ENCODE results near the gene PRKAG3. TPM values are rescaled to one million over a fixed set of nuclear protein-coding genes. Genes with fewer than 3 reads are reported as not detected.

Gene PRKAG3
- total RNA-seq, 1 experiment from 2014 or later, result not detected

DNA sequence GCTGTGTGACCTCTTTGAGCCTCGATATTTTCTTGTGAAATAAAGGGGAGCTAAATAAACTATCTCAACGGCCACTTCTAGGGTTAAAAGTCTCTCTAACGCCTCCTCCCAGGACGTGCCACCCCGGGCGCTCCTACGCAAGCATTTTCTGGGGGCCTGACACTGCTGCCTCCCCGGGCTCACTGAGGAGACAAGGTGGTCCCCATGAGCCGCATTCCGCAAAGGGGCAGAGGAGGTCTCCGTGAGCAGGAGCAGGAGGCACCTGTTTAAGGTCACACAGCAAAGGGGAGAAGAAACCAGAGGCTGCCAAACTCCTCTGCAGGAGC is 48.1 kb upstream of the PRKAG3 start:
- CTCF ChIA-PET, result interaction anchor here (1.4 kb wide), 1 partner anchor 18 kb away, joined by 4 read pairs; no protein-coding TSS in a partner anchor
- H3K36me3 ChIP-seq (ENCODE audit: low read depth), result no peaks in the 10 kb centered on the region
- no peaks in the 10 kb centered on the region for H4K20me1 ChIP-seq (ENCODE audit: insufficient read depth)
- DNase-seq, result no peak
- H3K4me2 ChIP-seq, result peak overlapping the region; percentile 73
- no peak overlapping the region for H3K27ac ChIP-seq
- no peaks in the 10 kb centered on the region for H3K79me2 ChIP-seq (ENCODE audit: low read depth)
- H3K9me3 ChIP-seq (ENCODE audit: insufficient read depth, low read depth), result no peaks in the 10 kb centered on the region
- H3K4me3 ChIP-seq, result no peak overlapping the region; the same call in 1 of the 2 replicates
- H2AFZ ChIP-seq, result 0 out of 2 replicates have a peak overlapping the region, but pooled peaks have one; percentile 60
- peaks cover 4% of the 10 kb centered on the region; the same call in 1 of the 2 replicates for H3F3A ChIP-seq (ENCODE audit: insufficient read depth, low read depth)
- H3K27me3 ChIP-seq (ENCODE audit: insufficient read depth, low read depth), result no peaks in the 10 kb centered on the region
- intact Hi-C loops (cut with micrococcal nuclease; ENCODE audit: unreplicated experiment), result loop anchor here (1.0 to 5.0 kb wide), 3 partner anchors 17 to 123 kb away; no protein-coding TSS in a partner anchor
- H3K9me2 ChIP-seq (ENCODE audit: insufficient read depth), result no peaks in the 10 kb centered on the region
- POLR2A ChIA-PET (ENCODE audit: unreplicated experiment), result no interaction called here
- 0 out of 2 replicates have a peak, but pooled peaks cover 4% of the 10 kb centered on the region for H3K4me1 ChIP-seq (replicated peaks; ENCODE audit: insufficient read depth)
- TF ChIP-seq EZH2 (IDR thresholded peaks at IDR 0.05; ENCODE audit: low read depth) (no peak), CTCF (conservative IDR thresholded peaks at IDR 0.05) (no peak)
- no TSS peak for BruUV-seq (replicated peaks)

- intact Hi-C loops (cut with micrococcal nuclease; ENCODE audit: unreplicated experiment), result loop anchor here (5.0 kb wide), 2 partner anchors 103 to 123 kb away; no protein-coding TSS in a partner anchor
- H3K4me3 ChIP-seq, result no peak overlapping the region
- no peaks in the 10 kb centered on the region for H3K79me2 ChIP-seq (ENCODE audit: low read depth)
- no peaks in the 10 kb centered on the region for H3K9me3 ChIP-seq (ENCODE audit: insufficient read depth, low read depth)
- H3K36me3 ChIP-seq (ENCODE audit: low read depth), result no peaks in the 10 kb centered on the region
- no TSS peak for BruUV-seq (replicated peaks)
- 0 out of 2 replicates have a peak, but pooled peaks cover 4% of the 10 kb centered on the region for H3K4me1 ChIP-seq (replicated peaks; ENCODE audit: insufficient read depth)
- no peaks in the 10 kb centered on the region for H4K20me1 ChIP-seq (ENCODE audit: insufficient read depth)
- H3K27me3 ChIP-seq (ENCODE audit: insufficient read depth, low read depth), result no peaks in the 10 kb centered on the region
- CTCF ChIA-PET, result interaction anchor here (0.6 to 1.4 kb wide), 2 partner anchors 18 kb away, joined by 4 to 5 read pairs; no protein-coding TSS in a partner anchor
- H3K9me2 ChIP-seq (ENCODE audit: insufficient read depth), result no peaks in the 10 kb centered on the region
- H3K27ac ChIP-seq, result no peak overlapping the region
- POLR2A ChIA-PET (ENCODE audit: unreplicated experiment), result no interaction called here
- H3F3A ChIP-seq (ENCODE audit: insufficient read depth, low read depth), result peaks cover 9% of the 10 kb centered on the region; the same call in 1 of the 2 replicates
- TF ChIP-seq EZH2 (IDR thresholded peaks at IDR 0.05; ENCODE audit: low read depth) (no peak), CTCF (conservative IDR thresholded peaks at IDR 0.05) (no peak)
- no peak for DNase-seq
- H3K4me2 ChIP-seq, result peak overlapping the region; percentile 73; the same call in 1 of the 2 replicates
- H2AFZ ChIP-seq, result no peak overlapping the region
Measured at GRCh38 chr2:218878926-218879761, 47.5 kb upstream of the PRKAG3 start.

DNA sequence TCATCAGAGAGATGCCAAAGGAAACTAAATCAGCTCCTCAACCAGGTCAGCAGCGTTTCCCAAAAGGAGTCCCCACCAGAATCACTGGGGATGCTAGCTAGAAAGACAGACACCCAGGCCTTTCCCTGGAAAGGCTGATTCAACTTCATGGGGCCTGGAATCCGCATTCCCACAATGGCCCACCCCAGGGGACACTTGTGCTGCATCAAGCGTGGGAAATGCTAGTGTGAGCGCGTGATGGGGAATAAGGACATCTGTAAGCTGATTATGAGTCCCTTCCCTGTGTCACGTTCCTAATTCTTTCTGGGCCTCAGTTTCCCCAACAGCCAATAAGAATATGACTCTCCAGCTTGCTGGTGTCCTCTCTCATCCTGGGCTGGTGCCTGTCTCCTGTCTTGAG is 46.9 kb upstream of the PRKAG3 start:
- H3K27me3 ChIP-seq (ENCODE audit: insufficient read depth, low read depth), result no peaks in the 10 kb centered on the region
- no peak for DNase-seq
- no TSS peak for BruUV-seq (replicated peaks)
- intact Hi-C loops (cut with micrococcal nuclease; ENCODE audit: unreplicated experiment), result loop anchor here (5.0 kb wide), 2 partner anchors 104 to 124 kb away; no protein-coding TSS in a partner anchor
- no peaks in the 10 kb centered on the region for H3K36me3 ChIP-seq (ENCODE audit: low read depth)
- H4K20me1 ChIP-seq (ENCODE audit: insufficient read depth), result no peaks in the 10 kb centered on the region
- no peaks in the 10 kb centered on the region for H3K79me2 ChIP-seq (ENCODE audit: low read depth)
- H3F3A ChIP-seq (ENCODE audit: insufficient read depth, low read depth), result peaks cover 11% of the 10 kb centered on the region; the same call in 1 of the 2 replicates
- H2AFZ ChIP-seq, result no peak overlapping the region
- TF ChIP-seq CTCF (conservative IDR thresholded peaks at IDR 0.05) (no peak), EZH2 (IDR thresholded peaks at IDR 0.05; ENCODE audit: low read depth) (no peak)
- H3K9me3 ChIP-seq (ENCODE audit: insufficient read depth, low read depth), result no peaks in the 10 kb centered on the region
- H3K4me2 ChIP-seq, result no peak overlapping the region
- POLR2A ChIA-PET (ENCODE audit: unreplicated experiment), result interaction anchor here (0.6 kb wide), 1 partner anchor 501 kb away, joined by 4 read pairs; no protein-coding TSS in a partner anchor
- H3K27ac ChIP-seq, result no peak overlapping the region
- 0 out of 2 replicates have a peak, but pooled peaks cover 4% of the 10 kb centered on the region for H3K4me1 ChIP-seq (replicated peaks; ENCODE audit: insufficient read depth)
- H3K9me2 ChIP-seq (ENCODE audit: insufficient read depth), result no peaks in the 10 kb centered on the region
- H3K4me3 ChIP-seq, result no peak overlapping the region
- CTCF ChIA-PET, result interaction anchor here (0.6 to 1.4 kb wide), 2 partner anchors 18 to 19 kb away, joined by 4 to 5 read pairs; no protein-coding TSS in a partner anchor
